ENCODE measurements around the gene SYS1. TPM values are rescaled to one million over a fixed set of nuclear protein-coding genes. Genes with fewer than 3 reads are reported as not detected.

The SYS1 gene
- polyA plus RNA-seq (ENCODE audit: insufficient read length): 18.7 TPM

DNA sequence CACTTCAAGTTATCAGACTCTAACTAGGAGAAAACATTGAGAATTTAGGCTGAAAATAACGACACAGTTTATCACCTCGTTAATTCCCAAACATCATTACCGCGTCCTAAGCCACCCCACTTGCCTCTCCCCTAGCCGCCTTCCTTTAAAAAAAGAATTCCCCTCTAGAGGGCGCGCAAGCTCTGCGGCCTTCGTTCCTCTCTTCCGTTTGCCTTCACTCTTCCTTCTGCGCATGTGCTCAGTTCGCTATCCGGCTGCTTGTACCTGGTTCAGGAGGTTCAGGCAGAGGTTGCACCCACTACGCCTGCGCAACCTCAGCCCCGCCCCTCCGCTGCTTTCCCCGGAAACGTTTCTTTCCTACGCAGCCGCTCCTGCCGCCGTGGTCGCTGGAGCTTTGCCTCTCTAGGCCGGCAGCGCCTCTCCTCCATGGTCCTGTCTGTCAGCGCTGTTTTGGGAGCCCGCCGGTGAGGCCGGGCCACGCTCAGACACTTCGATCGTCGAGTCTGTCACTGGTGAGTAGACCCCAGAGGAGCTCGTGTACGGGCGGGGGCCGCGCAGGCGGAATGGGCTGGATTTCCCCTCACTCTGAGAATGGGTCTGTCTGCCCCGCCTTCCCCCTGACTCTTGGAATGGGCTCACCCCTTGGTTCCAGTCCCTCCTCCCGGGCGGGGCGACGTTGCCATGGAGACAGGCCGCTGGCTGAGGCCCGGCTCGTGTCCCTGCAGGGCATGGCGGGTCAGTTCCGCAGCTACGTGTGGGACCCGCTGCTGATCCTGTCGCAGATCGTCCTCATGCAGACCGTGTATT lies at the start of gene SYS1:
TSS of gene SYS1 (plus strand) at position 353 of the 807 bp plus-strand sequence. CDS start at position 729, 376 bp downstream.
- DNase-seq: peak; percentile 98

DNA sequence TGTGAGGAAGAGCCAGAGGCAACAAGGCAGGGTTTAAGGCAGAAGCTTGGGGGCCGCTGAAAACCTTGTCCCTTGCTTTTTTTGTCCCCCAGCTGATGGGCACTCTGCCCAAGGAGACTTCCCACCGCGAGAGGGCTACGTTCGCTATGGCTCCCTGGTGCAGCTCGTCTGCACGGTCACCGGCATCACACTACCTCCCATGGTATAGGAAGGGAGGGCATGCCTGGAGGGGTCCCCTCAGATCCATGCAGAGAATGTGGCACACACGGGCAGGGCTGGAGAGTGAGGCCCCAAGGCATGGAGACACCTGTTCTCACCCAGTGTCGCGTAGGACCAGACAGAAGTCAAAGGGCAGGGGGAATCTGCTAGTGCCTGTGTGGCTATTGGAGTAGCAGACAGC lies 49.0 kb upstream of the SYS1 start:
- DNase-seq: no peak

- DNase-seq: no peak
Observed at GRCh38 chr20:45315672-45316071, 47.3 kb upstream of the SYS1 start.

- no peak for DNase-seq
Observed at GRCh38 chr20:45316150-45317080, 46.5 kb upstream of the SYS1 start.

DNA sequence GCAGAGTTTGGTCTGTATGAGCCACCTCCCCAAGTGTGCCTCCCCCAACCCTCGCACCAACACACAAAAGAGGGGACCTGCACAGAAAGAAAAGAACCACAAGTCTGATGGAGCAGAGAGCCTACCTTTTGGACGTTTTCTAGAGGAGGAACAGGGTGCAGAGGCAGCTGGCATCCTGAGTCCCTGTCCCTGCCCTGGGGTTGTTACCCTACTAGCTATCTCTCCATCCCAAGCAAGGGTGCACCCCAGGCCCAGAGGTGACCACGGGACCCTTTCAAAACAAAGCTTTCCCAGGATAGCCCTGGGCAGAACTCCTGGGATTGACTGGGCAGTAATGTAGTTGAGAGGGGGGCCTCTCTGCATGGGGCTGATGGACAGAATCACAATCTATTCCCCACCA lies 45.1 kb upstream of the SYS1 start:
- no peak for DNase-seq

- no peak for DNase-seq
Observed at GRCh38 chr20:45318386-45318939, 44.5 kb upstream of the SYS1 start.

DNA sequence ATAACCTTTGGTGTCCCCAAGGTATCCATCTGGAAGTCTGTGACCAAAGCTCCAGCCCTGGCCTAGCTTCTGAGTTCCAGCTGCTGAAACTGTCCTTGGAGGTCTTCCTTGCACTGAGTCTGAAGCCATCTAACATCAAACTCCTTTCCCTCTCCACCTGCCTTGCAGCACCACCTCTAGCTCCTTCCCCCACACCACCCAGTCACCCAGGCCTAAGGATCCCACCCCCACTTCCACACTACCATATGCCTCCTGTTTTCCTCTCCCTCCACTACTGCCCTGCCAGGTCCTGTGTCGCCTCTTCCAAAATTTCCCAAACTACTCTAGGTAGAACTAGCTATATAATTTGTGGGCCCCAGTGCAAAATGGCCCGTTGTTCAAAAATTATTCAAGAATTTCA lies 44.0 kb upstream of the SYS1 start:
- DNase-seq: no peak

- no peak for DNase-seq
Observed at GRCh38 chr20:45320948-45321595, 41.9 kb upstream of the SYS1 start.

GRCh38 chr20:45322952-45323383 lies 40.0 kb upstream of the SYS1 start:
- peak; percentile 26 for DNase-seq

DNA sequence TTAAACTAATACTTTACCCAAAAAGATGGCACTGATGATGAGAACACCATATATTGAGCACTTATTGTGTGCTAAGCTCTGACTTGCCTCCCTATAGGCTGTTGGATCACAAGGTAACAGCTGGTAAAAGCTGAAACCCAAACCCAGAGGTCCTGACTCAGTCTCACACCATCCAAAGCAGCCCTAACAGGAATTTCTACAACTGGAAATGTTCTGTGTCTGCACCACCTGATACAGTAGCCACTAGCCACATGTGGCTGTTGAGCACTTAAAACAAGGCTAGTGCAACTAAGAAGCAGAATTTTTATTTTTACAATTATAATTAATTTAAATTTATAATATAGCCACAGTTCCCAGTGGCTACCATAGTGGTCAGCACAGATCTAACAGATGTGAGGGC lies 39.2 kb upstream of the SYS1 start:
- no peak for DNase-seq

DNA sequence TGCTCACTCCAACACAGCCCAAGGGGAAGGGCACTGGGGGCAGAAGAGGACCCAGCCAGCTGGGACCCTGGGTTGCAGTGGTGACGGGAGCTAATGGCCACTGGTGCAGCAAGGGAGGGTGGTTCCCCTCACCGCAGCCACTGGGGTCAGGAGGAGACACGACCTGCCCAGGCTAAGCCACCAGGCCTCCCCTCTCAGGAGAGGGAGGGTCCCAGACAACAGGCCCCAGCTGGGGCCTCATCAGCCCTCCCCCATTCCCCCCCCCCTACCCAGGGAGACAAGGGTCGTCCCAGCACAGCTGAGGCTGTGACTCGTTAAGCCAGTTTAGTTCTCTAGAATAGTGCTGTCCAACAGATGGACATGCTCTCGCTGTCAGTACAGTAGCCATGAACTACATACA lies 37.6 kb upstream of the SYS1 start:
- DNase-seq: no peak

- DNase-seq: no peak
Observed at GRCh38 chr20:45328451-45328850, 34.5 kb upstream of the SYS1 start.

DNA sequence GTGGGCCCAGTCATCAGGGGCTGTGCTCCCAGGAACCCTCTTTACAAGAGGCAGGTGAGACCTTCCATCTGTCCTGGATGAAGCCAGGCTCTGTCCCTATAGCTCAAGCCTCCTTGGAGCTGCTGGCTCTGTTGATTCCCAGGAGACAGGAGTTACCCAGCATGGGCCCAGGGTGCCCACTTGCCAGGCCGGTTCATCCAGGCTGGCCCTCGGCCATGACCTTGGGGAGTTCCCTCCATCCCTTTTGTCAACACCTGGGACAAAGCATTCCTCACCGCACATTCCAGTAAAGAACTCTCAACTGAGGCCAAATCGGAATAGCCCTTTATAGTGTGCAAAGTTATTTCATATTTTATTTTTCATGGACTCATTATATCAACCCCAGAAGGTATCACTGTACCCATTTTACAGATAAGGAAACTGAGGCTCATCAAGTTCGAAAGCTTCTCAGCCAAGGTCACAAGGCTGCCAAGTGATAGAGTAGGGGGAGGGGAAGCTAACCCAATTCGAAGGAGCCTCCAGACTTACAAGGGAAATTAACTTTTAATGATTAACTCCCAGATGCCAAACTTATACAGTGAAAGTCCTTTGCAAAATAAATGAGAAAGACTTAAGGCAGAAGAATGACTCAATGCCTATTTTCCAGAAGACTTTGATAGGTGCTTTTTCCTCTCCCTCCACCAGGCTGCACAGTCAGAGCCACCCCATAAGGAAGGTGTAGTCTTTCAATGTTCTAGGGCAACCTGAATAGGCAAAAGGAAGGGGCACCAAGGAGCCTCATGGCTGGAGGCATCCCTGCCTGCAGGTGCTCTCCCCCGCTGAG lies 33.2 kb upstream of the SYS1 start:
- DNase-seq: no peak

DNA sequence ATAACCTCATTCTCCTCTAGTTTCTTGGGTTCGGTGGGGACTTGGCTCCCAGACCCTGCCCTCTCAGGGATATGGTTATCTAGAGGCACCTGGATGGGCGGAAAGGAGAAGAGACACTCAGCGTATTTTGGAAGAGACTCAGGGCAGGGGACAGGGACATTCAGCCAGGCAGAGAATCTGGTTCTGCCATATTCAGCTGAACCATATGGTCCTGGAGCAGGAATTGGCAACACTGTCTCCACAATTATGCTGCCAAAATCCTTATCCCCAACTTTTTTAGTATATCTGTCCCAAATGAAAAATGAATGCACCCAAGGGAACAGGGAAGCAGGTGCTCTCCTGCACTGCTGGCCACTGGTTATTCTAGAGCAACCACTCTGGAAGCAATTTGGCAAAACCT lies 32.5 kb upstream of the SYS1 start:
- DNase-seq: no peak

DNA sequence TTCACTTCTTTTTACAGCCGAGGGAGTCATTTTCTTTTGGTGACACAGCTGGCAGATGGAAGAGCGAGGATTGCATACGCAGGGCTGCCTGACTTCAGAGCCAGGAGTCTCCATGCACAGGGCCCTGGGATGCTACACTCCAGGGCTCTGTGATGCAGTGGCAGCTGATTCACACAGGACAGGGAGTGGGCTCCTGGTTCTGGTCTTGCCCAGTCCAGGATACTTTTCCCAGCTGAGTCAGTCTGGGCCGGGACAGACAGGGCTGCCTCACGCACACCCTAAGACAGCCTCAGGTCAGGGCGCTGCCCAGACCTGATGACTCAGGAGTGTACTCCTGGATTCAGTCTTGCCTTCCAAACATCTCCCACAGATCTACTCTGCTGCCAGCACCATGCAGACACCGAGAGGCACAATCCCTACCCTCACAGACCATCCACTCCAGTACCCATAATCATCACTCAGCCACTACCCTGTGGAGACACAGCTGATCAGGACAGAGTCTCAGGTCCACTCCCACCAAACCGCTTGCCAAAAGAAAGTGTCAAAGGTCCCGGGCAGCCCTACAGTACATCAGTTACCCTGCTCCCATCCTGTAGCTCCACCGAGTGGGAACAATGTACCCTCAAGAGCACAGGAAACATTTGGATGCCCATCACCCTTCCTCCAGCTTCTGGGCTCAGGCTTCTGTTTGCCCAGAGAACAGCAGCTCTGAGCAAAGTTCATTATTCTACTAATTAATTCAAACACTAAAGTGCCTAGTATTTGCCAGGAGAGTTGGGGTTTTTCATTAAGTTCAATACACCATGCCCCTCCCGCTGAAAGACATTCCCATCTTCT lies 26.2 kb upstream of the SYS1 start:
- no peak for DNase-seq

- no peak for DNase-seq
Observed at GRCh38 chr20:45337367-45338120, 25.4 kb upstream of the SYS1 start.

- DNase-seq: no peak
Observed at GRCh38 chr20:45338121-45339030, 24.6 kb upstream of the SYS1 start.

DNA sequence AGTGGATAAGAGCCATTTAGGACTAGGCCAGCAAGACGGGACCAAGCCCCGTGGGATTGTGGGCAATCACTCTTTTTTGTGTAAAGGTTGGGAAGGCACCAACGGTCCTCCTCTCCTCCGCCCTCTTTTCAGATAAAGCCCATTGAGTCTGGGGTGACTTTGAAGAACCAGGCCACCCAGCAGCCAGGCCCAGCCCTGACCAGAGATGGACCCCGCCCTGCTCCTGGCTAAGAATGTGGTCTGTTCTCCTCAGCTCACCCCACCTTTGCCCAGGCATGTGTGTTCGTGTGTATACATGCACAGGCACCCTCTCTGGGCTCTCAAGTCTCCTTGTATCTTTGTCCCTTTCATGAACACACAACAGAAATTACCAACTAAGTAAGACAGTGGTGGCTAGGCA lies 23.9 kb upstream of the SYS1 start:
- DNase-seq: no peak

- no peak for DNase-seq
Observed at GRCh38 chr20:45339799-45340198, 23.2 kb upstream of the SYS1 start.

Data from hindlimb muscle (tissue), 1 donor.